Fibroblast of villous mesenchyme (primary cell): ENCODE results near the gene VWDE. TPM values are rescaled to one million over a fixed set of nuclear protein-coding genes. Genes with fewer than 3 reads are reported as not detected.
"Not testable (repeated sequence)": the region's sequence is repeated elsewhere in the genome, so short reads cannot be mapped to it uniquely, and the experiment has no call there.

Source experiments
- DNase-seq: peaks from one replicate; pipeline ENCODE4 v3.0.0-alpha.2; 2010; ENCODE audit warnings: low read depth
- H3K4me3 ChIP-seq: 2 replicates; pipeline ENCODE4 v1.5.1; 2011; ENCODE audit warnings: low read depth, mild to moderate bottlenecking, low read length
- CTCF ChIP-seq: IDR thresholded peaks from 2 replicates; pipeline ENCODE4 v1.5.1; 2012; ENCODE audit warnings: low read depth, mild to moderate bottlenecking, low read length; ENCODE audit not compliant: insufficient read depth
- total RNA-seq: library from RNA; depleted of rRNA; stranded (reverse); fragments of >200 nt; gene quantifications from 2 replicates; pipeline ENCODE4 v1.2.3, GENCODE V29; 2012

VWDE gene
- total RNA-seq, 1 donor: under 0.01 TPM

GRCh38 chr7:12418452-12418851 lies 14.8 kb upstream of the VWDE start:
- TF ChIP-seq CTCF: no peak

GRCh38 chr7:12415072-12415471 lies 11.4 kb upstream of the VWDE start:
- no peak for DNase-seq
- TF ChIP-seq CTCF: no peak
- no peak overlapping the region for H3K4me3 ChIP-seq

More at GRCh38 chr7:12418452-12418851, 14.8 kb upstream of the VWDE start:
- H3K4me3 ChIP-seq: no peak overlapping the region
- no peak for DNase-seq

- H3K4me3 ChIP-seq: no peak overlapping the region
- no peak for TF ChIP-seq CTCF
- DNase-seq: no peak
Observed at GRCh38 chr7:12412407-12412806, 8.7 kb upstream of the VWDE start.

GRCh38 chr7:12410523-12410922 lies 6.9 kb upstream of the VWDE start:
- no peak overlapping the region for H3K4me3 ChIP-seq
- no peak for DNase-seq
- TF ChIP-seq CTCF: no peak

GRCh38 chr7:12409097-12409711 lies 5.5 kb upstream of the VWDE start:
- H3K4me3 ChIP-seq: no peak overlapping the region
- no peak for DNase-seq
- TF ChIP-seq CTCF: no peak

GRCh38 chr7:12407652-12408051 lies 4.0 kb upstream of the VWDE start:
- DNase-seq, H3K4me3 ChIP-seq: not testable (repeated sequence)

- DNase-seq: no peak
- TF ChIP-seq CTCF: no peak
- H3K4me3 ChIP-seq: no peak overlapping the region
Observed at GRCh38 chr7:12402365-12402725, 1.3 kb downstream of the VWDE start.
